K562 (cell line): ENCODE data around the gene SLC20A1. TPM values are rescaled to one million over a fixed set of nuclear protein-coding genes. Genes with fewer than 3 reads are reported as not detected.
A peak's percentile ranks its signal among the peaks of the same experiment; 100 is the strongest.

Experiments
- DLX4 ChIP-seq: fragments of 250-450 bp; sonication (Bioruptor Pico); IDR thresholded peaks from 2 replicates; pipeline ENCODE4 v1.6.1; 2021; ENCODE audit warnings: mild to moderate bottlenecking
- E2F5 ChIP-seq: sonication (generic); formaldehyde crosslinking; IDR thresholded peaks from 2 replicates; pipeline ENCODE4 v1.8.0; 2022; ENCODE audit warnings: mild to moderate bottlenecking, missing genetic modification reagents
- E2F8 ChIP-seq: fragments of 450-650 bp; IDR thresholded peaks from 2 replicates; pipeline ENCODE4 v1.7.1; 2018; ENCODE audit warnings: mild to moderate bottlenecking, low read depth; ENCODE audit not compliant: partially characterized antibody
- FOS ChIP-seq: IDR thresholded peaks from 3 replicates; pipeline ENCODE4 v1.6.1; 2011; ENCODE audit not compliant: insufficient read length; ENCODE audit errors: extremely low read depth
- HBP1 ChIP-seq: fragments of 450-650 bp; formaldehyde crosslinking; IDR thresholded peaks from 2 replicates; pipeline ENCODE4 v1.4.0; 2022; ENCODE audit warnings: missing genetic modification characterization
- ID3 ChIP-seq, 2 experiments: fragments of 250-450 bp in 1 of 2; fragments of 450-650 bp in 1 of 2; sonication (Bioruptor Pico) in 1 of 2; IDR thresholded peaks; 2 replicates each; pipeline versions ENCODE4 v1.6.1 to v1.8.0; 2016 to 2021; ENCODE audit warnings: mild to moderate bottlenecking in 2 of 2, moderate library complexity in 2 of 2, missing compliant biosample characterization in 1 of 2, missing genetic modification characterization in 1 of 2
- MXI1 ChIP-seq: IDR thresholded peaks from 2 replicates; pipeline ENCODE4 v1.6.1; 2011; ENCODE audit warnings: low read depth, mild to moderate bottlenecking, improper control_type of control experiment, low read length
- PRDM10 ChIP-seq: fragments of 450-650 bp; IDR thresholded peaks from 2 replicates; pipeline ENCODE4 v1.6.1; 2018; ENCODE audit not compliant: partially characterized antibody
- PURB ChIP-seq: sonication (generic); formaldehyde crosslinking; IDR thresholded peaks from 2 replicates; pipeline ENCODE4 v1.9.0; 2021; ENCODE audit warnings: low read depth, mild to moderate bottlenecking, missing genetic modification reagents
- TAF1 ChIP-seq: IDR thresholded peaks from 2 replicates; pipeline ENCODE4 v1.6.1; 2011; ENCODE audit warnings: mild to moderate bottlenecking, low read length, moderate library complexity; ENCODE audit not compliant: insufficient read depth, control insufficient read depth, severe bottlenecking; ENCODE audit errors: extremely low read depth
- ZC3H11A ChIP-seq: IDR thresholded peaks from 2 replicates; pipeline ENCODE4 v1.6.1; 2012; ENCODE audit warnings: low read depth, low read length, improper control_type of control experiment
- ZNF76 ChIP-seq: fragments of 250-450 bp; sonication (Bioruptor Pico); IDR thresholded peaks from 2 replicates; pipeline ENCODE4 v1.4.0; 2020; ENCODE audit warnings: mild to moderate bottlenecking, moderate library complexity, borderline replicate concordance
- ZSCAN32 ChIP-seq: fragments of 450-650 bp; formaldehyde crosslinking; IDR thresholded peaks from 2 replicates; pipeline ENCODE4 v1.4.0; 2020; ENCODE audit warnings: mild to moderate bottlenecking, moderate library complexity
- polyA plus RNA-seq, 8 experiments: library from polyadenylated mRNA; depleted of rRNA in 4 of 8; stranded (reverse) in 5 of 8; unstranded in 3 of 8; fragments of >200 nt; fragmentation: Nextera tagmentation in 2 of 8; fragmentation: Illumina TruSeq in 1 of 8; extraction: Ambion mirVana in 2 of 8; extraction: Trizol in 1 of 8; gene quantifications; 2 replicates each; pipeline versions ENCODE4 v1.2.1 to v1.2.3, GENCODE V29; 2011 to 2014; ENCODE audit warnings: inconsistent platforms in 1 of 8, missing spikeins in 1 of 8
- total RNA-seq, 7 experiments: library from RNA; depleted of rRNA in 6 of 7; stranded (reverse); fragments of >200 nt in 6 of 7; fragmentation: Illumina TruSeq in 2 of 7; extraction: Trizol in 2 of 7; gene quantifications; 2 replicates each; pipeline versions ENCODE4 v1.2.1 to v1.2.3, GENCODE V29; 2011 to 2021; ENCODE audit warnings: low replicate concordance in 1 of 7

Gene SLC20A1
- total and polyA plus RNA-seq, 9 of the 15 experiments (the other 6 are each of a cell fraction or from before 2014, with no cell fraction given) = 53.8 to 150 (median 74.7) TPM

- TF ChIP-seq PRDM10 (peak; percentile 82), ZC3H11A (no peak), E2F8 (no peak), TAF1 (peak; percentile 71), DLX4 (CRISPR knock-in tag) (no peak), MXI1 (no peak), E2F5 (CRISPR knock-in tag) (no peak), PURB (CRISPR knock-in tag) (no peak), ZSCAN32 (no peak), FOS (no peak), ID3 (CRISPR knock-in tag; IDR thresholded peaks at IDR 0.05) (no peak), ID3 (tag; IDR thresholded peaks at IDR 0.05) (peak; percentile 39; the same call in 1 of the 2 replicates), HBP1 (no peak), ZNF76 (CRISPR knock-in tag) (no peak)
These were observed 40.8 kb downstream of the SLC20A1 start (continued) for GRCh38 chr2:112686348-112687217.
